Glomerular visceral epithelial cell (primary cell): ENCODE results near the gene MITF.
A peak's percentile ranks its signal among the peaks of the same experiment; 100 is the strongest.

Experiments used
- DNase-seq: peaks from one replicate; pipeline ENCODE4 v3.0.0-alpha.2; 2016; ENCODE audit errors: extremely low spot score

The MITF gene

GRCh38 chr3:69729147-69729919, 9.9 kb upstream of the MITF start:
- no peak for DNase-seq

GRCh38 chr3:69731080-69731479, 8.2 kb upstream of the MITF start:
- DNase-seq: no peak

- no peak for DNase-seq
These were observed 3.4 kb upstream of the MITF start for GRCh38 chr3:69735893-69736292.

GRCh38 chr3:69737392-69737791, 1.9 kb upstream of the MITF start:
- DNase-seq: no peak

GRCh38 chr3:69738315-69738714, 949 bp upstream of the MITF start:
- DNase-seq: peak; percentile 5

- DNase-seq: no peak
These were observed 433 bp upstream of the MITF start for GRCh38 chr3:69738859-69739203.

- DNase-seq: peak; percentile 31
These were observed 1.1 kb downstream of the MITF start for GRCh38 chr3:69740103-69741021.

- no peak for DNase-seq
These were observed 1.9 kb downstream of the MITF start for GRCh38 chr3:69741032-69741767.

- DNase-seq: no peak
These were observed 3.1 kb downstream of the MITF start for GRCh38 chr3:69742391-69742790.

GRCh38 chr3:69743975-69744906, 5.0 kb downstream of the MITF start:
- DNase-seq: no peak

GRCh38 chr3:69745505-69745904, 6.2 kb downstream of the MITF start:
- no peak for DNase-seq

GRCh38 chr3:69746119-69746518, 6.9 kb downstream of the MITF start:
- DNase-seq: no peak

GRCh38 chr3:69747511-69748258, 8.4 kb downstream of the MITF start:
- no peak for DNase-seq

- no peak for DNase-seq
These were observed 9.2 kb downstream of the MITF start for GRCh38 chr3:69748503-69748902.

- DNase-seq: no peak
These were observed 10.2 kb downstream of the MITF start for GRCh38 chr3:69749461-69749860.

GRCh38 chr3:69750549-69750948, 11.3 kb downstream of the MITF start:
- DNase-seq: no peak

GRCh38 chr3:69751074-69751476, 11.8 kb downstream of the MITF start:
- no peak for DNase-seq

- DNase-seq: no peak
These were observed 13.0 kb downstream of the MITF start for GRCh38 chr3:69752241-69752640.

GRCh38 chr3:69753179-69753775, 14.0 kb downstream of the MITF start:
- DNase-seq: no peak

- no peak for DNase-seq
These were observed 16.5 kb downstream of the MITF start for GRCh38 chr3:69755795-69756194.
